PC-9 (cell line): ENCODE results near the gene FAM174C. TPM values are rescaled to one million over a fixed set of nuclear protein-coding genes. Genes with fewer than 3 reads are reported as not detected.

ENCODE experiments used
- BruUV-seq: library from RNA; stranded (reverse); fragments of 400-500 nt; replicated peaks from 2 replicates; lab custom pipeline; 2021; lab: Mats Ljungman, UMichigan
- CTCF ChIA-PET: fragments of 300-600 bp; sonication (Branson Sonifier 250); formaldehyde crosslinking; loops from one replicate; lab custom pipeline; 2022; ENCODE audit warnings: antibody characterized with exemption; lab: Charles Lee
- POLR2A ChIA-PET: fragments of 300-600 bp; sonication (Branson Sonifier 250); formaldehyde crosslinking; loops from one replicate; lab custom pipeline; 2022; ENCODE audit warnings: antibody characterized with exemption; ENCODE audit not compliant: unreplicated experiment; lab: Charles Lee
- DNase-seq, 2 experiments: peaks; one replicate each; pipeline versions ENCODE4 v3.0.0 to v3.0.0-alpha.2; 2015 to 2022; ENCODE audit warnings: mixed read lengths in 1 of 2
- H2AFZ ChIP-seq: fragments of 200-600 bp; sonication (generic); 2 replicates; pipeline ENCODE4 v1.8.1; 2017; ENCODE audit warnings: antibody characterized with exemption
- H3F3A ChIP-seq: fragments of 200-600 bp; sonication (generic); 2 replicates; pipeline ENCODE4 v1.8.1; 2017; ENCODE audit warnings: antibody characterized with exemption, mild to moderate bottlenecking, low read depth; ENCODE audit not compliant: insufficient read depth
- H3K27ac ChIP-seq: fragments of 200-600 bp; sonication (generic); 2 replicates; pipeline ENCODE4 v1.6.1; 2016; ENCODE audit warnings: mixed run types
- H3K27me3 ChIP-seq: fragments of 200-600 bp; sonication (generic); 2 replicates; pipeline ENCODE4 v1.6.1; 2016; ENCODE audit warnings: low read depth, mixed run types; ENCODE audit not compliant: insufficient read depth
- H3K36me3 ChIP-seq: fragments of 200-600 bp; sonication (generic); 2 replicates; pipeline ENCODE4 v1.6.1; 2016; ENCODE audit warnings: low read depth, mixed run types
- H3K4me1 ChIP-seq: fragments of 200-600 bp; sonication (generic); replicated peaks from 2 replicates; pipeline ENCODE4 v1.6.1; 2016; ENCODE audit warnings: mixed run types; ENCODE audit not compliant: insufficient read depth
- H3K4me2 ChIP-seq: fragments of 200-600 bp; sonication (generic); 2 replicates; pipeline ENCODE4 v1.6.1; 2017; ENCODE audit warnings: mixed run types
- H3K4me3 ChIP-seq: fragments of 200-600 bp; sonication (generic); 2 replicates; pipeline ENCODE4 v1.6.1; 2016; ENCODE audit warnings: mixed run types
- H3K79me2 ChIP-seq: fragments of 200-600 bp; sonication (generic); 2 replicates; pipeline ENCODE4 v1.6.1; 2017; ENCODE audit warnings: low read depth, mixed run types
- H3K9me2 ChIP-seq: fragments of 200-600 bp; sonication (generic); 2 replicates; pipeline ENCODE4 v1.8.1; 2017; ENCODE audit warnings: mild to moderate bottlenecking; ENCODE audit not compliant: insufficient read depth
- H3K9me3 ChIP-seq: fragments of 200-600 bp; sonication (generic); 2 replicates; pipeline ENCODE4 v1.8.1; 2016; ENCODE audit warnings: low read depth; ENCODE audit not compliant: insufficient read depth
- H4K20me1 ChIP-seq: fragments of 200-600 bp; sonication (generic); 2 replicates; pipeline ENCODE4 v1.8.1; 2017; ENCODE audit not compliant: insufficient read depth
- EZH2 ChIP-seq: fragments of 200-600 bp; sonication (generic); IDR thresholded peaks from 2 replicates; pipeline ENCODE4 v1.8.0; 2017; ENCODE audit warnings: antibody characterized with exemption, low read depth
- intact Hi-C: fragments of 100-400 bp; cut with micrococcal nuclease; formaldehyde crosslinking; loops from one replicate; pipeline ENCODE4 v1.10.0; 2022; ENCODE audit not compliant: unreplicated experiment
- total RNA-seq: library from RNA; stranded (reverse); gene quantifications from 2 replicates; pipeline ENCODE4 v1.2.3, GENCODE V29; 2021
- TF ChIP-seq, protein P1 (sequence below): fragments of 200-600 bp; sonication (generic); conservative IDR thresholded peaks from 2 replicates; pipeline ENCODE4 v1.6.1; 2017; ENCODE audit warnings: mixed run types, antibody characterized with exemption, mild to moderate bottlenecking, moderate library complexity

Gene FAM174C
- total RNA-seq, 1 experiment from 2014 or later, result 51.8 TPM

DNA sequence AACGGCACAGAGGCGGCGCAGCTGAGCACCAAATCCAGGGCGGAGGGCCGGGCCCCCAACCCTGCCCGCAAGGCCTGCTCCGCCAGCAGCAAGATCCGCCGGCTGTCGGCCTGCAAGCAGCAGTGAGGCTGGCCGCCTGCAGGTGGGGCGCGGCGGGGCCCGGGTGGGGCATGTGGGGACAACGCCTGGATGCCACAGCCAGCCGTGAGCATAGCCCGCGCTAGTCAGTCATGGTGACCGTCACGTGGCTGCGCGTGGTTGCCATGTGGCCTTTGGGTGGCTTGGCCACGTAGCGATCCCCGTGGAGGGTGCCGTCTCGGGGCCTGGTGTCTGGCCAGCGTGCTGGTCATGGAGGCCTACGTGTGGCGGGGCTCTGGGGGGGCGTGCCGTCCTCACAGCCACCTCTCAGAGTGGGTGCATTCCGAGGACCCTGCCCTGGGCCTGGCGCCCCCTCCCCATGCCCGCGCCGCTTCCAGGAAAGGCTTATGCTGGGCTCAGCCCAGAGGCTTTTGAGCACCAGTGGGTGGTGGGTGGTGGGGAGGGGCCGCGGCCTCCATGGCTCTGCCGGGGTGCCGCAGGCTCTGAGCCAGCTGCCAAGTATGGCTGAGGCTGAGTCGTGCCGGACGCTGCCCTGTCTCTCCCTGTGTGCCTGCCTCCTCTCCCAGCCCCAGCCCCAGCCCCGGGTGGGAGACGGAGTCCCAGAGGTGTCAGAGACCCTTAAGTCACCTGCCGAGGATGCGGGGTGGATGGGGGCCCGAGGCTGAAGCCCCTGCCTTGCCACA is 48.6 kb upstream of the FAM174C start:
- no peaks in the 10 kb centered on the region for H3K9me2 ChIP-seq
- H3K4me3 ChIP-seq, result no peak overlapping the region

DNA sequence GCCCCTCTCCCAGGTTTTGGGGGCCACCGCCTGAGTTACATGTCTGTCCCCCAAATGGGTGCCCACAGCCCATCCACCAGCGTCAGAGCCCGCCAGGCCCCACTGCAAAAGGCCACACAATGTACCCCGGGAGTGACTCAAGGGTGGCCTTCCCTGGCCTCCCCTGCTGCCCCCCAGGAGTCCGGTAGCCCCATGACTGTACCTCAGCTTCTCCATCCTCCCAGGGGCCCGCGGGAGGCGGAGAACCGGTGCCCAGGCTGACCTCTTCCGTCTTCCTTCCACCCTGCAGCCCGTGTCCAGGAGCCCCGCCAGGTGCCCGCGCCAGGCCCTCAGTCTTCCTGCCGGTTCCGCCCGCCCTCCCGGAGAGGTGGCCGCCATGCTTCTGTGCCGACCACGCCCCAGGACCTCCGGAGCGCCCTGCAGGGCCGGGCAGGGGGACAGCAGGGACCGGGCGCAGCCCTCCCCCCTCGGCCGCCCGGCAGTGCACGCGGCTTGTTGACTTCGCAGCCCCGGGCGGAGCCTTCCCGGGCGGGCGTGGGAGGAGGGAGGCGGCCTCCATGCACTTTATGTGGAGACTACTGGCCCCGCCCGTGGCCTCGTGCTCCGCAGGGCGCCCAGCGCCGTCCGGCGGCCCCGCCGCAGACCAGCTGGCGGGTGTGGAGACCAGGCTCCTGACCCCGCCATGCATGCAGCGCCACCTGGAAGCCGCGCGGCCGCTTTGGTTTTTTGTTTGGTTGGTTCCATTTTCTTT is 47.9 kb upstream of the FAM174C start:
- POLR2A ChIA-PET, result no interaction called here
- intact Hi-C loops, result no loop called here
- CTCF ChIA-PET, result no interaction called here
- no TSS peak for BruUV-seq
- Histone ChIP-seq H3F3A (peaks cover 6% of the 10 kb centered on the region), H3K36me3 (no peaks in the 10 kb centered on the region), H3K27ac (no peak overlapping the region), H3K4me3 (no peak overlapping the region), H3K9me2 (no peaks in the 10 kb centered on the region), H3K79me2 (no peaks in the 10 kb centered on the region), H4K20me1 (peaks cover 7% of the 10 kb centered on the region; the same call in 1 of the 2 replicates), H3K4me2 (no peak overlapping the region), H2AFZ (no peak overlapping the region), H3K4me1 (0 out of 2 replicates have a peak, but pooled peaks cover 6% of the 10 kb centered on the region), H3K27me3 (no peaks in the 10 kb centered on the region), H3K9me3 (no peaks in the 10 kb centered on the region)
- no peak for DNase-seq
- TF ChIP-seq, protein P1, sequence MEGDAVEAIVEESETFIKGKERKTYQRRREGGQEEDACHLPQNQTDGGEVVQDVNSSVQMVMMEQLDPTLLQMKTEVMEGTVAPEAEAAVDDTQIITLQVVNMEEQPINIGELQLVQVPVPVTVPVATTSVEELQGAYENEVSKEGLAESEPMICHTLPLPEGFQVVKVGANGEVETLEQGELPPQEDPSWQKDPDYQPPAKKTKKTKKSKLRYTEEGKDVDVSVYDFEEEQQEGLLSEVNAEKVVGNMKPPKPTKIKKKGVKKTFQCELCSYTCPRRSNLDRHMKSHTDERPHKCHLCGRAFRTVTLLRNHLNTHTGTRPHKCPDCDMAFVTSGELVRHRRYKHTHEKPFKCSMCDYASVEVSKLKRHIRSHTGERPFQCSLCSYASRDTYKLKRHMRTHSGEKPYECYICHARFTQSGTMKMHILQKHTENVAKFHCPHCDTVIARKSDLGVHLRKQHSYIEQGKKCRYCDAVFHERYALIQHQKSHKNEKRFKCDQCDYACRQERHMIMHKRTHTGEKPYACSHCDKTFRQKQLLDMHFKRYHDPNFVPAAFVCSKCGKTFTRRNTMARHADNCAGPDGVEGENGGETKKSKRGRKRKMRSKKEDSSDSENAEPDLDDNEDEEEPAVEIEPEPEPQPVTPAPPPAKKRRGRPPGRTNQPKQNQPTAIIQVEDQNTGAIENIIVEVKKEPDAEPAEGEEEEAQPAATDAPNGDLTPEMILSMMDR, result no peak
- TF ChIP-seq EZH2, result no peak

More for the DNA sequence above, 48.6 kb upstream of the FAM174C start:
- TF ChIP-seq, protein P1, result no peak
- TF ChIP-seq EZH2, result no peak
- H3K4me2 ChIP-seq, result no peak overlapping the region
- DNase-seq, result no peak
- H3K9me3 ChIP-seq, result no peaks in the 10 kb centered on the region
- H4K20me1 ChIP-seq, result peaks cover 8% of the 10 kb centered on the region; the same call in 1 of the 2 replicates
- CTCF ChIA-PET, result no interaction called here
- H3K79me2 ChIP-seq, result no peaks in the 10 kb centered on the region
- no peaks in the 10 kb centered on the region for H3F3A ChIP-seq
- no peaks in the 10 kb centered on the region for H3K36me3 ChIP-seq
- BruUV-seq, result no TSS peak
- 0 out of 2 replicates have a peak, but pooled peaks cover 2% of the 10 kb centered on the region for H3K4me1 ChIP-seq
- POLR2A ChIA-PET, result no interaction called here
- no peak overlapping the region for H2AFZ ChIP-seq
- no peaks in the 10 kb centered on the region for H3K27me3 ChIP-seq
- intact Hi-C loops, result no loop called here
- no peak overlapping the region for H3K27ac ChIP-seq

DNA sequence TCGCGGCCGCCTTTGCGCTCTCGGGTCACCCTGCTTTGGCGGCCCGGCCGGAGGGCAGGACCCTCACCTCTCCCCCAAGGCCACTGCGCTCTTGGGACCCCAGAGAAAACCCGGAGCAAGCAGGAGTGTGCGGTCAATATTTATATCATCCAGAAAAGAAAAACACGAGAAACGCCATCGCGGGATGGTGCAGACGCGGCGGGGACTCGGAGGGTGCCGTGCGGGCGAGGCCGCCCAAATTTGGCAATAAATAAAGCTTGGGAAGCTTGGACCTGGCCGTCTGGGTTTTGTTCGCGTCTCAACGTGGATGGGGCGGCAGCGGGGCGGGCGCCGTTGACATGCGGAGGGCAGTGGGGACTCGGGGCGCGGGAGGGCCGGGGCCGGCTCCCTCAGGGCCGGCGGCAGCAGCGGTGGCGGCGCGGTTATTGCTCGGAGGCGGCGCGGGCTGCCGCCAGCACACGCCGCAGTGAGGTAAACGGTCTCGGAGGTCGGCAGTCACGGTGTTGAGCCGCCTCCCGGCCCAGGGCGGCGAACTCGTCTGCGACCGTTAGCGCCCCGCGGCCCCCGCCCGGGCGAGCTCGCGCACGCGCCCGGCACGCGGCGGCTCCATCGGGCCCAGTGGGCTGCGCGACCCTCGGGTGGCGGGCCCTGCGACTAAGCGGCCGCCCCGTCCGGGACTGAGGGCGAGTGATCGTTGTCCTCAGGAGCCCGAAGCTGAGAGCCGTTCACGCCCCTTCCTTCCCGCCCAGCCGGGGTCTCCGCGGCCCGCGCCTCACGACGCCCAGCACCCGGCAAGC is 47.0 kb upstream of the FAM174C start:
- no TSS peak for BruUV-seq

More for the DNA sequence above, 47.0 kb upstream of the FAM174C start:
- Histone ChIP-seq H3K27ac (no peak overlapping the region), H4K20me1 (no peaks in the 10 kb centered on the region), H3K79me2 (no peaks in the 10 kb centered on the region), H2AFZ (no peak overlapping the region), H3K36me3 (no peaks in the 10 kb centered on the region), H3K4me2 (no peak overlapping the region), H3K9me2 (no peaks in the 10 kb centered on the region), H3K27me3 (no peaks in the 10 kb centered on the region), H3K4me1 (0 out of 2 replicates have a peak, but pooled peaks cover 6% of the 10 kb centered on the region), H3F3A (peaks cover 9% of the 10 kb centered on the region), H3K4me3 (no peak overlapping the region), H3K9me3 (no peaks in the 10 kb centered on the region)
- intact Hi-C loops, result no loop called here
- no peak for DNase-seq
- POLR2A ChIA-PET, result no interaction called here
- CTCF ChIA-PET, result no interaction called here
- TF ChIP-seq EZH2, result no peak
- TF ChIP-seq, protein P1, result no peak
